ENCODE data around the gene GPHA2. TPM values are rescaled to one million over a fixed set of nuclear protein-coding genes. Genes with fewer than 3 reads are reported as not detected.

Gene GPHA2
- total RNA-seq, 1 donor = not detected

DNA sequence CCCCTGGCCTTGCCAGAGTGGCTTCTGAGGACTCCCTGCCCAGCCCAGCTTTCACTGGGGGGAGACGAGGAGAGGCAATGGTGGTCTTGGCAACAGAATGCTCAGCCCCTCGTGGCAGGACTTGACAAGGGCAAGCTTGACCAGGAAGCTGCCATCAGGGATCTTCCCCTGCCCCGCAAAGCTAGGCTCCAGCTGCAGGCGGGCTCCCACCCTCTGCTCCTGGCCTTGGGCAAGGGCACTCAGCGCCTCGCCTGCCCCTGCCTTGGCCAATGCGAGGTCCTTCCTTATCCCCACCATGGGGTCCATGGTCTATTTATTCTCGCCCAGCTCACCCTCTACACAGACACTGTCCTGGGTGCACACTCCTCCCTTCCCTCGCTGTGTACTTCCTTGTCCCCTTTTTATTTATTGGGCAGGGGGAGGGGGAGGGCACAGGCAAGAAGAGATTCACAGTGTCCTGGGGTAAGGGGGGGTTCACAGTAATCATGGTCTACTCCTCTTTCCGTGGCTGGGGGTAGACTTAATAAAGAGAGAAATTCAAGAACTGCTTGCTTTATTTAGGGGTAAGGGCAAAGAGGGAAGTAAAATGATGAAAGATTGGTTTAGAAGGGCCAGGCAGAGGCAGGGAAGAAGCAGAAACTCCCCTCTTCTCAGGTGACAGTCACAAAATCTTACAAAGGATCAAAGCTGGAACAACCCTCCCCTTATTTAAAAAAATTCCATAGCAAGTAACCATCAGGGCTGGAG is 1.6 kb downstream of the GPHA2 start:
- no peaks in the 10 kb centered on the region for H3K79me2 ChIP-seq (ENCODE audit: insufficient read depth, low read length)
- no peaks in the 10 kb centered on the region for H3K27me3 ChIP-seq (ENCODE audit: insufficient read depth, low read length)
- H3K27ac ChIP-seq (ENCODE audit: low read depth, low read length) = no peak overlapping the region
- no peaks in the 10 kb centered on the region for H3K4me1 ChIP-seq (ENCODE audit: insufficient read depth, low read length)
- no peaks in the 10 kb centered on the region for H4K20me1 ChIP-seq (ENCODE audit: insufficient read depth, low read length)
- peak; percentile 37 for DNase-seq (ENCODE audit: insufficient read length, low spot score, missing footprints)
- peaks cover 40% of the 10 kb centered on the region for H3K36me3 ChIP-seq (ENCODE audit: insufficient read depth, low read length)
- no peaks in the 10 kb centered on the region for H3K9me3 ChIP-seq (ENCODE audit: low read depth, low read length)
- H2AFZ ChIP-seq (ENCODE audit: low read length) = no peak overlapping the region
- H3K4me2 ChIP-seq (ENCODE audit: insufficient read depth, low read length) = no peak overlapping the region
- TF ChIP-seq, protein P1, sequence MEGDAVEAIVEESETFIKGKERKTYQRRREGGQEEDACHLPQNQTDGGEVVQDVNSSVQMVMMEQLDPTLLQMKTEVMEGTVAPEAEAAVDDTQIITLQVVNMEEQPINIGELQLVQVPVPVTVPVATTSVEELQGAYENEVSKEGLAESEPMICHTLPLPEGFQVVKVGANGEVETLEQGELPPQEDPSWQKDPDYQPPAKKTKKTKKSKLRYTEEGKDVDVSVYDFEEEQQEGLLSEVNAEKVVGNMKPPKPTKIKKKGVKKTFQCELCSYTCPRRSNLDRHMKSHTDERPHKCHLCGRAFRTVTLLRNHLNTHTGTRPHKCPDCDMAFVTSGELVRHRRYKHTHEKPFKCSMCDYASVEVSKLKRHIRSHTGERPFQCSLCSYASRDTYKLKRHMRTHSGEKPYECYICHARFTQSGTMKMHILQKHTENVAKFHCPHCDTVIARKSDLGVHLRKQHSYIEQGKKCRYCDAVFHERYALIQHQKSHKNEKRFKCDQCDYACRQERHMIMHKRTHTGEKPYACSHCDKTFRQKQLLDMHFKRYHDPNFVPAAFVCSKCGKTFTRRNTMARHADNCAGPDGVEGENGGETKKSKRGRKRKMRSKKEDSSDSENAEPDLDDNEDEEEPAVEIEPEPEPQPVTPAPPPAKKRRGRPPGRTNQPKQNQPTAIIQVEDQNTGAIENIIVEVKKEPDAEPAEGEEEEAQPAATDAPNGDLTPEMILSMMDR (IDR thresholded peaks at IDR 0.05; ENCODE audit: extremely low read depth, low read depth, low read length) = no peak
- H3K4me3 ChIP-seq (ENCODE audit: insufficient read depth, low read length) = no peak overlapping the region

DNA sequence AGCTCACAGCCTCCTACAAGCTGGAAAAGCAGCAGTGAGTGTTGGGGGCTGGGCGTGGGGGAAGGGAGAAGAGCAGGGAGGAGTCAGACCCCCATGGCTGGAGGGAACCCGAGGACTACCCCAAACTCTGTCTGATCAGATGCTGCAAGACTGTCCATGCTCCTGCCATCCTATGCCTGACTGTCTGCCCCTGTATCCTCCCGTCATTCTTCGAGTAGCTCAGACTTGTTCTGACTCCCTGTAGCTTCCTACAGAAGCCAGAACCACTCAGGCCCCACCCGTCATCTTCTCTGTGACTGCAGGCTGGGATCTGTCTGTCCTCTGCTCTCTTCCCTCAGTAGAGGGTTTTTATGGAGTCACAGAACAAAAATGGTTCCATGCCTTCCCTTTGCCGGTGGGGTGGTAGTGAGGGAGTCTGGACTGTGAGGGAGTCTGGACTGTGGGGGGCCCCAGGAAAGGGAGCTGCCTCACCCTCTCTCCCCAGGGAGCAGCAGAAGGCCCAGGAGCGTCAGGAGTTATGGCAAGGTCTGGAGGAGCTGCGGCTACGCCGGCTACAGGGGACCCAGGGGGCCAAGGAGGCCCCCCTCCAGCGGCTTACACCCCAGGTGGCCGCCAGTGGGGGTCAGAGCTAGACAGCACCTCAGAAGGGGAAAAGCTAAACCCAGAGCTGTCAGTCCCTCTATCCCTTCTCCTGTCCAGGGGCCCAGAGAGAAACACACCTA is 2.3 kb downstream of the GPHA2 start:
- peak; percentile 37 for DNase-seq (ENCODE audit: insufficient read length, low spot score, missing footprints)
- Histone ChIP-seq H3K79me2 (ENCODE audit: insufficient read depth, low read length) (no peaks in the 10 kb centered on the region), H4K20me1 (ENCODE audit: insufficient read depth, low read length) (no peaks in the 10 kb centered on the region), H3K9me3 (ENCODE audit: low read depth, low read length) (no peaks in the 10 kb centered on the region), H2AFZ (ENCODE audit: low read length) (no peak overlapping the region), H3K36me3 (ENCODE audit: insufficient read depth, low read length) (peaks cover 45% of the 10 kb centered on the region), H3K4me3 (ENCODE audit: insufficient read depth, low read length) (no peak overlapping the region), H3K27me3 (ENCODE audit: insufficient read depth, low read length) (no peaks in the 10 kb centered on the region), H3K27ac (ENCODE audit: low read depth, low read length) (no peak overlapping the region), H3K4me1 (ENCODE audit: insufficient read depth, low read length) (no peaks in the 10 kb centered on the region), H3K4me2 (ENCODE audit: insufficient read depth, low read length) (no peak overlapping the region)
- TF ChIP-seq, protein P1 (IDR thresholded peaks at IDR 0.05; ENCODE audit: extremely low read depth, low read depth, low read length) = no peak

DNA sequence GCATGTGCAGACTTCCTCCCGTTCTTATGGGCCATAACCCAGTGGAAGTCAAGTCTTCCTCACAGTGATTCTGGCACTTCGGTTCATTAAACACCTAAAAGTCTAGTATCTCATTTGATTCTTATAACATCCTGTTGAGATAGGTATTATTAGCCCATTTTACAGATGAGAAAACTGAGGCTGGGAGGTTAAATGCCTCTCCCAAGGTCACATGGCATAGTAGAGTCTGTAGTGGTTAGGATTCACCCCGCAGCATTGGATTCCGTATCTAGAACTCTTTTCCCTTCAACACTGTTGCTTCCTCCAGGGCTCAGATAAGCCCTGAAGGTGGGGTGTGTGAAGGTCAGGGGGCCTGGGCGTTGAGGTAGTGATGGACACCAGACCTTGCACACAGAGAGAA is 3.4 kb downstream of the GPHA2 start:
- no peaks in the 10 kb centered on the region for H3K27me3 ChIP-seq (ENCODE audit: insufficient read depth, low read length)
- H3K4me2 ChIP-seq (ENCODE audit: insufficient read depth, low read length) = no peak overlapping the region
- no peaks in the 10 kb centered on the region for H3K4me1 ChIP-seq (ENCODE audit: insufficient read depth, low read length)
- TF ChIP-seq, protein P1 (IDR thresholded peaks at IDR 0.05; ENCODE audit: extremely low read depth, low read depth, low read length) = no peak
- DNase-seq (ENCODE audit: insufficient read length, low spot score, missing footprints) = peak; percentile 10
- H3K79me2 ChIP-seq (ENCODE audit: insufficient read depth, low read length) = no peaks in the 10 kb centered on the region
- H3K27ac ChIP-seq (ENCODE audit: low read depth, low read length) = no peak overlapping the region
- no peaks in the 10 kb centered on the region for H3K9me3 ChIP-seq (ENCODE audit: low read depth, low read length)
- no peak overlapping the region for H2AFZ ChIP-seq (ENCODE audit: low read length)
- H3K36me3 ChIP-seq (ENCODE audit: insufficient read depth, low read length) = peaks cover 49% of the 10 kb centered on the region
- no peaks in the 10 kb centered on the region for H4K20me1 ChIP-seq (ENCODE audit: insufficient read depth, low read length)
- no peak overlapping the region for H3K4me3 ChIP-seq (ENCODE audit: insufficient read depth, low read length)

DNA sequence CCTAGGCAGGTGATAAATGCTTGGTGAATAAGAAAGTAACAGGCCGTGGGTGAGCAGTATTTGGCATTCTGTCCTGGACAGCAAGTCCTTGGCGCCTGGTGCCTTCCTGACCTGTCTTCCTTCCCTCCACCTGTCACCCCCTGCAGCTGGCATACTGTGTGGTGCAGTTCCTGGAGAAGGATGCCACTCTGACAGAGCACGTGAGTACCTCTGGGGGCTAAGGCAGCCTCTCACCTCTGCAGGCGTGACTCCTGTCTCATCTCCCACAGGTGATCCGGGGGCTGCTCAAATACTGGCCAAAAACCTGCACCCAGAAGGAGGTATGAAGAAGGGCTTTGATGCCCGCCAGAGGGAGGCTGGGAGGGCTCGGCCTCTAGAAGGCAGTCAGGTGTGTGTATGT is 4.4 kb downstream of the GPHA2 start:
- H3K4me3 ChIP-seq (ENCODE audit: insufficient read depth, low read length) = no peak overlapping the region

More for the DNA sequence above, 4.4 kb downstream of the GPHA2 start:
- DNase-seq (ENCODE audit: insufficient read length, low spot score, missing footprints) = peak; percentile 27
- no peak overlapping the region for H3K27ac ChIP-seq (ENCODE audit: low read depth, low read length)
- no peak overlapping the region for H3K4me2 ChIP-seq (ENCODE audit: insufficient read depth, low read length)
- peaks cover 49% of the 10 kb centered on the region for H3K36me3 ChIP-seq (ENCODE audit: insufficient read depth, low read length)
- H3K4me1 ChIP-seq (ENCODE audit: insufficient read depth, low read length) = no peaks in the 10 kb centered on the region
- peaks cover 5% of the 10 kb centered on the region for H3K79me2 ChIP-seq (ENCODE audit: insufficient read depth, low read length)
- no peaks in the 10 kb centered on the region for H3K27me3 ChIP-seq (ENCODE audit: insufficient read depth, low read length)
- TF ChIP-seq, protein P1 (IDR thresholded peaks at IDR 0.05; ENCODE audit: extremely low read depth, low read depth, low read length) = no peak
- H4K20me1 ChIP-seq (ENCODE audit: insufficient read depth, low read length) = no peaks in the 10 kb centered on the region
- no peaks in the 10 kb centered on the region for H3K9me3 ChIP-seq (ENCODE audit: low read depth, low read length)
- no peak overlapping the region for H2AFZ ChIP-seq (ENCODE audit: low read length)

Measured in osteoblast (primary cell).